Sigmoid colon (tissue), 3 donors: Measurements from ENCODE around the gene PLB1.

Experiments used
- POLR2A ChIP-seq, 2 donors: fragments of 450-650 bp; IDR thresholded peaks; one replicate each; pipeline ENCODE4 v1.6.1; 2016; ENCODE audit warnings: antibody characterized with exemption in 2 of 2, mild to moderate bottlenecking in 2 of 2, moderate library complexity in 2 of 2
- TF ChIP-seq, protein P1 (sequence below), 4 experiments: fragments of 450-650 bp in 3 of 4; fragments of 200-600 bp in 1 of 4; IDR thresholded peaks; one replicate each; pipeline ENCODE4 v1.5.1; 2016 to 2019; ENCODE audit warnings: antibody characterized with exemption in 4 of 4, mild to moderate bottlenecking in 3 of 4, moderate library complexity in 2 of 4

GRCh38 chr2:28499282-28499681 is 3.4 kb downstream of the PLB1 start:
- no peak for TF ChIP-seq POLR2A (IDR thresholded peaks at IDR 0.05)
- TF ChIP-seq, protein P1, sequence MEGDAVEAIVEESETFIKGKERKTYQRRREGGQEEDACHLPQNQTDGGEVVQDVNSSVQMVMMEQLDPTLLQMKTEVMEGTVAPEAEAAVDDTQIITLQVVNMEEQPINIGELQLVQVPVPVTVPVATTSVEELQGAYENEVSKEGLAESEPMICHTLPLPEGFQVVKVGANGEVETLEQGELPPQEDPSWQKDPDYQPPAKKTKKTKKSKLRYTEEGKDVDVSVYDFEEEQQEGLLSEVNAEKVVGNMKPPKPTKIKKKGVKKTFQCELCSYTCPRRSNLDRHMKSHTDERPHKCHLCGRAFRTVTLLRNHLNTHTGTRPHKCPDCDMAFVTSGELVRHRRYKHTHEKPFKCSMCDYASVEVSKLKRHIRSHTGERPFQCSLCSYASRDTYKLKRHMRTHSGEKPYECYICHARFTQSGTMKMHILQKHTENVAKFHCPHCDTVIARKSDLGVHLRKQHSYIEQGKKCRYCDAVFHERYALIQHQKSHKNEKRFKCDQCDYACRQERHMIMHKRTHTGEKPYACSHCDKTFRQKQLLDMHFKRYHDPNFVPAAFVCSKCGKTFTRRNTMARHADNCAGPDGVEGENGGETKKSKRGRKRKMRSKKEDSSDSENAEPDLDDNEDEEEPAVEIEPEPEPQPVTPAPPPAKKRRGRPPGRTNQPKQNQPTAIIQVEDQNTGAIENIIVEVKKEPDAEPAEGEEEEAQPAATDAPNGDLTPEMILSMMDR (IDR thresholded peaks at IDR 0.05) = no peak
